HG03460 (cell line): Measurements from ENCODE around the gene RAD9B.
"Not testable (repeated sequence)": the region's sequence is repeated elsewhere in the genome, so short reads cannot be mapped to it uniquely, and the experiment has no call there.

Experiments used
- ATAC-seq: cut with Tn5 transposase; IDR thresholded peaks from one replicate; pipeline ENCODE4 v1.9.1; 2021; ENCODE audit not compliant: unreplicated experiment

RAD9B gene

GRCh38 chr12:110501752-110502738 is at the start of gene RAD9B, which contains the start of gene VPS29:
Gene RAD9B (plus strand): TSS chr12:110502331. CDS start chr12:110502338, 7 bp downstream.
Gene VPS29 (minus strand): TSS chr12:110502111. CDS start chr12:110502051, 60 bp downstream.
- ATAC-seq, result peak; percentile 94

GRCh38 chr12:110453569-110454296 is 48.4 kb upstream of the RAD9B start:
- ATAC-seq, result no peak

- ATAC-seq, result no peak
Observed at GRCh38 chr12:110458756-110459155, 43.4 kb upstream of the RAD9B start.

GRCh38 chr12:110461189-110461588 is 40.9 kb upstream of the RAD9B start:
- ATAC-seq, result not testable (repeated sequence)

- ATAC-seq, result no peak
Observed at GRCh38 chr12:110465024-110465423, 37.1 kb upstream of the RAD9B start.

GRCh38 chr12:110465765-110466164 is 36.4 kb upstream of the RAD9B start:
- ATAC-seq, result not testable (repeated sequence)

GRCh38 chr12:110466791-110467190 is 35.3 kb upstream of the RAD9B start:
- ATAC-seq, result no peak

GRCh38 chr12:110467847-110468213 is 34.3 kb upstream of the RAD9B start:
- ATAC-seq, result no peak

GRCh38 chr12:110468214-110469048 is 33.7 kb upstream of the RAD9B start, which contains the start of the genes FAM216A and GPN3:
Gene FAM216A (plus strand): TSS chr12:110468845. CDS start chr12:110468876, 31 bp downstream.
Gene GPN3 (minus strand): TSS chr12:110468257. CDS start chr12:110468203, 54 bp downstream.
- ATAC-seq, result peak; percentile 70

GRCh38 chr12:110475426-110475825 is 26.7 kb upstream of the RAD9B start:
- no peak for ATAC-seq

GRCh38 chr12:110498984-110499706 is 3.0 kb upstream of the RAD9B start:
- no peak for ATAC-seq

- ATAC-seq, result peak; percentile 14
Observed at GRCh38 chr12:110501399-110501751, 756 bp upstream of the RAD9B start.

- no peak for ATAC-seq
Observed at GRCh38 chr12:110503432-110503831, 1.3 kb downstream of the RAD9B start.

- ATAC-seq, result no peak
Observed at GRCh38 chr12:110505332-110505731, 3.2 kb downstream of the RAD9B start.

GRCh38 chr12:110508071-110508586 is 6.0 kb downstream of the RAD9B start:
- no peak for ATAC-seq

- no peak for ATAC-seq
Observed at GRCh38 chr12:110513842-110514241, 11.7 kb downstream of the RAD9B start.

GRCh38 chr12:110514363-110514762 is 12.2 kb downstream of the RAD9B start:
- ATAC-seq, result no peak

GRCh38 chr12:110516995-110517394 is 14.9 kb downstream of the RAD9B start:
- ATAC-seq, result no peak

GRCh38 chr12:110518014-110518413 is 15.9 kb downstream of the RAD9B start:
- not testable (repeated sequence) for ATAC-seq
